ENCODE measurements around the gene NHSL2.

NHSL2 gene

DNA sequence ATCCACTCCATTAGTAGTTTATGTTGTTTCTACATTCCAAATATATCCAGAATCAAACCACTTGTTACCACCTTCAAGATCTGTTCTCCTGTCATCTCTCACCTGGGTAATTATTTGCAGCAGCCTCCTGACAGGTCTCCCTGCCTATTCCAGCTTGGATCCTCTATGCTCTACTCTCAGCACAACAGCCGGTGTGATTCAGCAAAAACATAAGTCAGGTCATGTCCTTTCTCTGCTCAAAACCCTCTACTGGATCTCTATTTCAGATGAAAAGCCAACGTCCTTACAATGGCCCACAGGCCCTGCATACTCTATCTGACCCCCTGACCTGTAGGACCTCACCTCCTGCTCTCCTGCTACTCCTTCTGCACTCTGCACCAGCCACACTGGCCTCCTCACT, 84.5 kb downstream of the NHSL2 start:
- no peak overlapping the region for H3K4me3 ChIP-seq (ENCODE audit: low read depth, low read length)
- DNase-seq (ENCODE audit: low read depth, low spot score) = no peak
- no peak for TF ChIP-seq CTCF (IDR thresholded peaks at IDR 0.05; ENCODE audit: insufficient read depth, low read length, missing control alignments)
- CTCF ChIA-PET = interaction anchor here (5.4 kb wide), 1 partner anchor 131 kb away, joined by 40 read pairs; no protein-coding TSS in a partner anchor
- POLR2A ChIA-PET = no interaction called here

DNA sequence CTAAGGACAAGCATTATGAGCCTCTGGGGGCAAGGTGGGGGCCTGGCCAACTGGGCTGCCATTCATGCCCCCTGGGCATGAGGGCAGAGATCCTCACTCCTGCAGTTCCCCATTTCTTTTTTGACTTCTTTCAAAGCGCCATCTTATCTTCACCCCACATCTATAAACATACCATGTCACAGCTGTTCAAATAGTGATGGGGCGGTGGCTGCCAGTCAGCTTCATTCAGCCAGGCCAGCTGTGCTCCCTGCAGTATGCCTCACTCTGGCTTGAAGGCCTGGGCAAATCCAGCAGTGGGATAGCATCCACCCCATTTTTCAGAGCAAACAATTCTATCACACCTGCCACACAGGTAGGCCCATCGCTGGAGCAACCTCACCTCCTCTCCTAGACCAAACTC, 85.5 kb downstream of the NHSL2 start:
- POLR2A ChIA-PET = no interaction called here
- no peak for TF ChIP-seq CTCF (IDR thresholded peaks at IDR 0.05; ENCODE audit: insufficient read depth, low read length, missing control alignments)
- no peak overlapping the region for H3K4me3 ChIP-seq (ENCODE audit: low read depth, low read length)
- CTCF ChIA-PET = interaction anchor here (5.4 kb wide), 1 partner anchor 130 kb away, joined by 40 read pairs; no protein-coding TSS in a partner anchor
- no peak for DNase-seq (ENCODE audit: low read depth, low spot score)

GRCh38 chrX:71996826-71997225, 86.2 kb downstream of the NHSL2 start:
- H3K4me3 ChIP-seq (ENCODE audit: low read depth, low read length) = no peak overlapping the region
- CTCF ChIA-PET = interaction anchor here (1.2 to 5.4 kb wide), 8 partner anchors 13 to 146 kb away, joined by 3 to 40 read pairs (median 10); partner anchors contain the start of genes NHSL2 and RTL5
- POLR2A ChIA-PET = no interaction called here
- TF ChIP-seq CTCF (IDR thresholded peaks at IDR 0.05; ENCODE audit: insufficient read depth, low read length, missing control alignments) = no peak
- no peak for DNase-seq (ENCODE audit: low read depth, low spot score)

GRCh38 chrX:71997320-71997719, 86.7 kb downstream of the NHSL2 start:
- ChIA-PET POLR2A (no interaction called here), CTCF (interaction anchor here (0.7 to 5.4 kb wide), 13 partner anchors 8 to 146 kb away, joined by 3 to 40 read pairs (median 6); partner anchors contain the start of genes NHSL2 and RTL5)
- DNase-seq (ENCODE audit: low read depth, low spot score) = no peak
- no peak for TF ChIP-seq CTCF (IDR thresholded peaks at IDR 0.05; ENCODE audit: insufficient read depth, low read length, missing control alignments)
- no peak overlapping the region for H3K4me3 ChIP-seq (ENCODE audit: low read depth, low read length)

- H3K4me3 ChIP-seq (ENCODE audit: low read depth, low read length) = no peak overlapping the region
- CTCF ChIA-PET = interaction anchor here (0.6 to 5.4 kb wide), 23 partner anchors 8 to 139 kb away, joined by 3 to 40 read pairs (median 7); partner anchors contain the start of genes NHSL2 and RTL5
- no peak for DNase-seq (ENCODE audit: low read depth, low spot score)
- TF ChIP-seq CTCF (IDR thresholded peaks at IDR 0.05; ENCODE audit: insufficient read depth, low read length, missing control alignments) = no peak
- POLR2A ChIA-PET = no interaction called here
Observed at GRCh38 chrX:71998836-71999509, 88.3 kb downstream of the NHSL2 start.

GRCh38 chrX:71999535-71999934, 88.9 kb downstream of the NHSL2 start:
- no peak overlapping the region for H3K4me3 ChIP-seq (ENCODE audit: low read depth, low read length)
- no peak for DNase-seq (ENCODE audit: low read depth, low spot score)
- CTCF ChIA-PET = interaction anchor here (1.3 to 5.4 kb wide), 12 partner anchors 13 to 126 kb away, joined by 3 to 40 read pairs (median 7); no protein-coding TSS in a partner anchor
- TF ChIP-seq CTCF (IDR thresholded peaks at IDR 0.05; ENCODE audit: insufficient read depth, low read length, missing control alignments) = no peak
- POLR2A ChIA-PET = no interaction called here
